HEK293 (cell line): ENCODE results near the gene TNFRSF4.

Experiments
- CTCF ChIA-PET: fragments of 350-600 bp; formaldehyde crosslinking; extraction: SDS; loops from one replicate; lab custom pipeline; 2021; ENCODE audit warnings: antibody characterized with exemption; lab: Yijun Ruan, JAX
- POLR2A ChIA-PET: fragments of 300-600 bp; formaldehyde crosslinking; extraction: SDS; loops from one replicate; lab custom pipeline; 2020; ENCODE audit warnings: antibody characterized with exemption, inconsistent platforms; lab: Yijun Ruan, JAX
- H3K27ac ChIP-seq: fragments of 200-500 bp; sonication (Bioruptor generic); 2 replicates; pipeline ENCODE4 v1.5.1; 2014; ENCODE audit warnings: low read depth, low read length, control low read depth, inconsistent platforms; ENCODE audit errors: extremely low read depth
- H3K36me3 ChIP-seq, 2 experiments: fragments of 200-500 bp in 1 of 2; sonication (Bioruptor generic) in 1 of 2; 1 replicate in 1 of 2; 2 replicates in 1 of 2; pipeline ENCODE4 v1.5.1; 2014 to 2017; ENCODE audit warnings: inconsistent platforms in 2 of 2, low read length in 2 of 2; ENCODE audit not compliant: control insufficient read depth in 2 of 2, insufficient read depth in 1 of 2
- H3K4me1 ChIP-seq: fragments of 200-500 bp; sonication (Bioruptor generic); 2 replicates; pipeline ENCODE4 v1.5.1; 2014; ENCODE audit warnings: mild to moderate bottlenecking, low read length, inconsistent platforms; ENCODE audit not compliant: control insufficient read depth, insufficient read depth
- H3K4me3 ChIP-seq: 2 replicates; pipeline ENCODE4 v1.5.1; 2011; ENCODE audit warnings: low read depth, mild to moderate bottlenecking, control low read depth, low read length, moderate library complexity
- H3K9me3 ChIP-seq: fragments of 200-500 bp; sonication (Bioruptor generic); 2 replicates; pipeline ENCODE4 v1.5.1; 2014; ENCODE audit warnings: low read depth, low read length, inconsistent platforms; ENCODE audit not compliant: control insufficient read depth, insufficient read depth
- BCL11A ChIP-seq: fragments of 450-650 bp; formaldehyde crosslinking; IDR thresholded peaks from 2 replicates; pipeline ENCODE4 v1.5.1; 2016; ENCODE audit warnings: low read depth, missing biosample characterization, missing genetic modification characterization
- EGR2 ChIP-seq: fragments of 450-650 bp; formaldehyde crosslinking; IDR thresholded peaks from 2 replicates; pipeline ENCODE4 v1.5.1; 2016; ENCODE audit warnings: low read depth, missing biosample characterization, missing genetic modification characterization
- REPIN1 ChIP-seq: fragments of 450-650 bp; formaldehyde crosslinking; IDR thresholded peaks from 2 replicates; pipeline ENCODE4 v1.5.1; 2017; ENCODE audit warnings: missing biosample characterization, missing genetic modification characterization, low read depth
- WT1 ChIP-seq: fragments of 450-650 bp; formaldehyde crosslinking; IDR thresholded peaks from 2 replicates; pipeline ENCODE4 v1.5.1; 2016; ENCODE audit warnings: missing biosample characterization, missing genetic modification characterization
- ZBTB17 ChIP-seq: fragments of 450-650 bp; formaldehyde crosslinking; IDR thresholded peaks from 2 replicates; pipeline ENCODE4 v1.5.1; 2016; ENCODE audit warnings: missing biosample characterization, missing genetic modification characterization
- ZBTB20 ChIP-seq: fragments of 450-650 bp; formaldehyde crosslinking; IDR thresholded peaks from 2 replicates; pipeline ENCODE4 v1.5.1; 2016; ENCODE audit warnings: missing biosample characterization, missing genetic modification characterization
- ZFP69B ChIP-seq: fragments of 450-650 bp; formaldehyde crosslinking; IDR thresholded peaks from 2 replicates; pipeline ENCODE4 v1.5.1; 2016; ENCODE audit warnings: missing biosample characterization, missing genetic modification characterization
- ZNF133 ChIP-seq: fragments of 450-650 bp; formaldehyde crosslinking; IDR thresholded peaks from 2 replicates; pipeline ENCODE4 v1.5.1; 2016; ENCODE audit warnings: missing biosample characterization, missing genetic modification characterization
- ZNF140 ChIP-seq: fragments of 450-650 bp; formaldehyde crosslinking; IDR thresholded peaks from 2 replicates; pipeline ENCODE4 v1.5.1; 2016; ENCODE audit warnings: missing biosample characterization, missing genetic modification characterization
- ZNF157 ChIP-seq: fragments of 450-650 bp; formaldehyde crosslinking; IDR thresholded peaks from 2 replicates; pipeline ENCODE4 v1.5.1; 2016; ENCODE audit warnings: missing biosample characterization, missing genetic modification characterization
- ZNF239 ChIP-seq: fragments of 450-650 bp; formaldehyde crosslinking; IDR thresholded peaks from 2 replicates; pipeline ENCODE4 v1.5.1; 2016; ENCODE audit warnings: missing biosample characterization, missing genetic modification characterization
- ZNF335 ChIP-seq: fragments of 450-650 bp; formaldehyde crosslinking; conservative IDR thresholded peaks from 2 replicates; pipeline ENCODE4 v1.5.1; 2016; ENCODE audit warnings: missing biosample characterization, missing genetic modification characterization
- ZNF404 ChIP-seq: fragments of 450-650 bp; formaldehyde crosslinking; IDR thresholded peaks from 2 replicates; pipeline ENCODE4 v1.5.1; 2017; ENCODE audit warnings: missing biosample characterization, missing genetic modification characterization
- ZNF596 ChIP-seq: fragments of 450-650 bp; IDR thresholded peaks from 2 replicates; pipeline ENCODE4 v1.5.0; 2018; ENCODE audit warnings: missing biosample characterization, mild to moderate bottlenecking, missing genetic modification characterization, moderate library complexity
- ZNF610 ChIP-seq: fragments of 450-650 bp; formaldehyde crosslinking; IDR thresholded peaks from 2 replicates; pipeline ENCODE4 v1.5.1; 2016; ENCODE audit warnings: missing biosample characterization, missing genetic modification characterization, borderline replicate concordance
- ZNF623 ChIP-seq: fragments of 450-650 bp; formaldehyde crosslinking; IDR thresholded peaks from 2 replicates; pipeline ENCODE4 v1.5.1; 2016; ENCODE audit warnings: missing biosample characterization, missing genetic modification characterization
- ZXDB ChIP-seq: fragments of 450-650 bp; formaldehyde crosslinking; IDR thresholded peaks from 2 replicates; pipeline ENCODE4 v1.5.1; 2016; ENCODE audit warnings: missing biosample characterization, missing genetic modification characterization
- TF ChIP-seq, protein P1 (sequence below): fragments of 450-650 bp; formaldehyde crosslinking; IDR thresholded peaks from 2 replicates; pipeline ENCODE4 v1.5.1; 2016; ENCODE audit warnings: missing biosample characterization, missing genetic modification characterization
- TF ChIP-seq, protein P2 (sequence below): fragments of 450-650 bp; formaldehyde crosslinking; IDR thresholded peaks from 2 replicates; pipeline ENCODE4 v1.5.1; 2016; ENCODE audit warnings: missing biosample characterization, missing genetic modification characterization, low read depth

TNFRSF4 gene

DNA sequence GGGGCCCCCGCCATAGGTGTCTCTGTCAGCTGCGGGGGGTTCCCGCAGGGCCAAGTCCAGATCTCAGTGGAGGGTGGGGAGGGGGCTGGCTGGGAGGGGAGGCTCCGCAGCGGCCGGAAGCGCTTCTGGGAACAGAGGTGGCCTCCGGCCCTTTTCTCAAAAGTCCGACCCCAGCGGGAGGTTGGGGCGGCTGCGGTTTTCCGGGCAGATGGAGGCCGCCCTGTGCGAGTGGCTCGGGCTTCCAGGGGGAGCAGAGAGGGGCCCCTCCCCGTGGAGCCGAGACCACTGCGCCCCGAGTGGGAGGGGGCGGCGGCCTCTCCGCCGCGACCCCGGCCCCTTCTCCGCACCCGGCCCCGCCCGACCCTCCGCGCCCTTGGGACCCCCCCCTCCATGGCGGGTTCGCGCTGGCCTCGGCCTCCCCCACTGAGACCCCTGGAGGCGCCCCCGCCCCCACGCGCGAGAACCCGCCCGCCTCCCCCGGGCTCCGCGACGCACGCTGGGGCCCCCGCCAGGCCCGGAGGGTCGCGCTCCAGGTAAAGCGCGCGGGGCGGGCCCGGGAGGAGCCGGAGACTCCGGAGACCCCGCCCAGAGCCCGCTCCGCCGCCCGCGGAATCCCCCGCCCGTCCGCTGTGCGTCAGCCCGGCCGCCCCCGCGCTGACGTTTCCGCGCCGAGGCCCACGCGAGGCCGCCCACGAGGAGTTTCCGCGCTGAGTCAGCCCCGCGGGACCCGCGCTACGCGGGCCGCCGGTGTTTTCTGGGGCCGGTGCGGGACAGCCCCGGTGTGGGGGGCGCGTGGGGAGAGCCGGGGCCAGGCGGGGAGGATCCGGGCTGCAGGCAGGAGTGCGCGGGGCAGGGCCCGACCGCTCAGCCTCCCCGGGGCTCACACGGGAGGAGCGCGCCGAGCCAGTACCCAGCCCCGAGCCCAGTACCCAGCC is 12.8 kb downstream of the TNFRSF4 start (continued):
- TF ChIP-seq, protein P1, sequence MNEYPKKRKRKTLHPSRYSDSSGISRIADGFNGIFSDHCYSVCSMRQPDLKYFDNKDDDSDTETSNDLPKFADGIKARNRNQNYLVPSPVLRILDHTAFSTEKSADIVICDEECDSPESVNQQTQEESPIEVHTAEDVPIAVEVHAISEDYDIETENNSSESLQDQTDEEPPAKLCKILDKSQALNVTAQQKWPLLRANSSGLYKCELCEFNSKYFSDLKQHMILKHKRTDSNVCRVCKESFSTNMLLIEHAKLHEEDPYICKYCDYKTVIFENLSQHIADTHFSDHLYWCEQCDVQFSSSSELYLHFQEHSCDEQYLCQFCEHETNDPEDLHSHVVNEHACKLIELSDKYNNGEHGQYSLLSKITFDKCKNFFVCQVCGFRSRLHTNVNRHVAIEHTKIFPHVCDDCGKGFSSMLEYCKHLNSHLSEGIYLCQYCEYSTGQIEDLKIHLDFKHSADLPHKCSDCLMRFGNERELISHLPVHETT (tag by site-specific recombination) = no peak
- TF ChIP-seq ZNF404 (tag by site-specific recombination) = no peak
- TF ChIP-seq ZFP69B = no peak
- TF ChIP-seq ZNF610 (tag by site-specific recombination) = no peak
- TF ChIP-seq REPIN1 = no peak
- no peak for TF ChIP-seq ZNF140
- TF ChIP-seq ZNF157 (tag by site-specific recombination) = no peak
- TF ChIP-seq, protein P2, sequence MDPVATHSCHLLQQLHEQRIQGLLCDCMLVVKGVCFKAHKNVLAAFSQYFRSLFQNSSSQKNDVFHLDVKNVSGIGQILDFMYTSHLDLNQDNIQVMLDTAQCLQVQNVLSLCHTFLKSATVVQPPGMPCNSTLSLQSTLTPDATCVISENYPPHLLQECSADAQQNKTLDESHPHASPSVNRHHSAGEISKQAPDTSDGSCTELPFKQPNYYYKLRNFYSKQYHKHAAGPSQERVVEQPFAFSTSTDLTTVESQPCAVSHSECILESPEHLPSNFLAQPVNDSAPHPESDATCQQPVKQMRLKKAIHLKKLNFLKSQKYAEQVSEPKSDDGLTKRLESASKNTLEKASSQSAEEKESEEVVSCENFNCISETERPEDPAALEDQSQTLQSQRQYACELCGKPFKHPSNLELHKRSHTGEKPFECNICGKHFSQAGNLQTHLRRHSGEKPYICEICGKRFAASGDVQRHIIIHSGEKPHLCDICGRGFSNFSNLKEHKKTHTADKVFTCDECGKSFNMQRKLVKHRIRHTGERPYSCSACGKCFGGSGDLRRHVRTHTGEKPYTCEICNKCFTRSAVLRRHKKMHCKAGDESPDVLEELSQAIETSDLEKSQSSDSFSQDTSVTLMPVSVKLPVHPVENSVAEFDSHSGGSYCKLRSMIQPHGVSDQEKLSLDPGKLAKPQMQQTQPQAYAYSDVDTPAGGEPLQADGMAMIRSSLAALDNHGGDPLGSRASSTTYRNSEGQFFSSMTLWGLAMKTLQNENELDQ (tag by site-specific recombination) = no peak
- TF ChIP-seq ZXDB = no peak
- TF ChIP-seq WT1 (tag by site-specific recombination) = peak; percentile 67; the same call in 1 of the 2 replicates
- TF ChIP-seq ZNF133 (tag by site-specific recombination) = no peak
- TF ChIP-seq ZNF596 (tag by site-specific recombination) = no peak

DNA sequence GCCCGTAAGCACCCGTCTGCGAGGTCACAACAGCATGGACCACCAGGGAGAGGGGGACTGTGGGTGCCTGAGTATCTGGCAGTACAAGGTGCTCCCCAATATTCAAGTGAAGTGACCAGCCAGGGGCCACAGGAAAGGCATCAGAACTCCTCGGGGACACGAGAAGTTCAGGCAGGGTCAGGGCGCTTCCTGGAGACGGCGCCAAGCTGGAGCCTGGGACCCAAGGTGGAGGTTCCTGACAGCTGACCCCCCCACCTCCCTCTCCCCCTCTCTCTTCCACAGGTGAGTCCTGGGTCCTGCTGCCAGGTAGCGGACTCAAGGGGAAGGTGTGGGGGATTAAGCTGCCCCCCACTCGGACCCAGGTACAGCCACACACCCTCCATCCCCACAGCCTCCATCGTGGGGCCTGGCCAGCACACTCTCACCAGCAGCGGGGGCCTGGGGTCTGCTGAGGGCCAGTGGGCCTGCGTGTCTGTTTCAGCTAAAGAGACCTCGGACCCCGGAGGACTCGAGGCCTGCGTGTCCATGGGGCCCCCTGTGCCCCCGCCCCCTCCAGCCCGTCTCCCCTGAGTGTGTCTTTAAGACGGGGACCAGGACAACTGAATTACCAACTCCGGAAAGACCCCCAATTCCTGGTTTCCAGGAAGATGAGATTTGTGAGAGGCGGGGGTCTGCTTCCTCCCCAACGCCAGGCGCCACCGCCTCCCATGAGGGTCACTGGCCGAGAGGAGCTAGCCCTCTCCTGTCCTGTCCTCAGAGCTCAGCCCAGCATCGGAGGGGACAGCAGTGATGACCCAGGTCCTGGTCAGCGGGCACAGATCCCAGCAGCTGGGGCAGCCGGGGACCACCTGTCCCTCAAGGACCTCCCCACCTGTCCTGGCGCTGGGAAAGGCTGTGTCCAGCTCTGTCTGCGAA is 13.7 kb downstream of the TNFRSF4 start:
- Histone ChIP-seq H3K9me3 (no peaks in the 10 kb centered on the region), H3K36me3 (no peaks in the 10 kb centered on the region), H3K4me3 (no peak overlapping the region), H3K27ac (no peak overlapping the region), H3K4me1 (no peaks in the 10 kb centered on the region)
- ChIA-PET POLR2A (interaction anchor here (0.5 to 0.6 kb wide), 2 partner anchors 11 to 32 kb away, joined by 3 to 5 read pairs; no protein-coding TSS in a partner anchor), CTCF (no interaction called here)
- TF ChIP-seq ZNF239 (tag by site-specific recombination) (no peak), BCL11A (tag by site-specific recombination) (0 out of 2 replicates have a peak, but pooled peaks have one; percentile 14), EGR2 (no peak), ZBTB17 (no peak), ZNF623 (tag by site-specific recombination) (no peak), ZBTB20 (peak; percentile 42; the same call in 1 of the 2 replicates), ZNF335 (tag by site-specific recombination) (0 out of 2 replicates have a peak, but pooled peaks have one; percentile 5)
